ENCODE measurements around the gene ANKRD12.
"Not testable (repeated sequence)": the region's sequence is repeated elsewhere in the genome, so short reads cannot be mapped to it uniquely, and the experiment has no call there.

ANKRD12 gene

DNA sequence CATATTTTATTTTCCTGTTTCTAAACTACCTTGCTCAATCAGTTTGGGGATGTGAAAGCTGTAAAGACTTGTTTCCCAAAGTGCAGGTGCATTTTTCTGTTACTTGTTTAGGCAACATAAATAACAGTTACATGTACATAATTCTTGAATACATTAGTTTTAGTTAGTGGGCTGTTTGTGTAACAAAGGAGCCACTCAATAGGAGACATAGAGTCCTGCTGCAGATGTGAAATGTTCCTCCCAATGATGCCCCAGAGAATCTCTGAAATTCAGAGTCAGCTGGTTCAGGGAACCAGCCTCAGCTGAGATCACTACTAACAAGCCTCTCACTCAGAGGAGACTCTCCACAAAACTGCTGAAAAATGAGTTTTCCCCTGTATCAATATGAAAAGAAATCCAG is 106.4 kb downstream of the ANKRD12 start:
- no peak overlapping the region for H3K27ac ChIP-seq

GRCh38 chr18:9244376-9244775 is 107.8 kb downstream of the ANKRD12 start:
- TF ChIP-seq CTCF (conservative IDR thresholded peaks at IDR 0.05): no peak
- no peak overlapping the region for H3K27ac ChIP-seq

More for the DNA sequence above, 106.4 kb downstream of the ANKRD12 start:
- no peak for TF ChIP-seq CTCF (conservative IDR thresholded peaks at IDR 0.05)

DNA sequence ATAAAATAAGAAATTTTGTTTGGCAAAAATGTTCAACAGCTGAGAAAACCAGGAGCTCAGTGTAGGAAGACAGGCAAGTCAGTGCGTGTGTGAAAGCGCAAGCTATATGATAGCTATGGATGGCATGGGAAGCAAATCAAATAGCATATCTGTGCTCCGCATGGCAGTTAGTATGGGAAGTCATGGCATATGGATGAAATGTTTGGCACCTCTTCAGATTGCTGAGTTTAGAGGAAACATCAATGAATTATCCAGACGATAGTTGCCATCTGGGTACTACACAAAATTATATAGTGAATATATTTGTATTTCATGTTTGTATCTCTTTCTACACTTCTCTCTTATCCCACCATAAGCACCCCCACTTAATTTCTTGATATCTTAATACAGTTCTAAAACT is 112.1 kb downstream of the ANKRD12 start:
- no peak overlapping the region for H3K27ac ChIP-seq
- TF ChIP-seq CTCF (conservative IDR thresholded peaks at IDR 0.05): no peak

GRCh38 chr18:9249254-9249653 is 112.7 kb downstream of the ANKRD12 start:
- no peak overlapping the region for H3K27ac ChIP-seq
- no peak for TF ChIP-seq CTCF (conservative IDR thresholded peaks at IDR 0.05)

DNA sequence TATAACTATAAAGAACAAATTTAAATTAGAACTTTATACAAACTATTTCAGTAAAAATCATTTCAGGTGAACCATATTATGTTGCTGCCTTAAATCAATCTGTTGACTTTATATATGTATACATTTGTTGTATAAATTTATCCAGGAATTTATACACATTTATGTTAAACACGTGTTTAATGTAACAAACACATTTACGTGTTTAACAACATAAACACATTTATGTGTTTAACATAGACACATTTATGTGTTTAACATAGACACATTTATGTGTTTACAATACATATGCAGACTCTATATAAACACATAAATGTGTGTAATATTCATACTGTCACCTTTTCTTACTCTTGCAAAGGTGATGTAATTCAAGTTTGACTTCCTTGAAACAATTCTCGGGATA is 122.6 kb downstream of the ANKRD12 start:
- TF ChIP-seq CTCF (conservative IDR thresholded peaks at IDR 0.05): no peak
- H3K27ac ChIP-seq: peak overlapping the region; percentile 92; the same call in 1 of the 2 replicates

DNA sequence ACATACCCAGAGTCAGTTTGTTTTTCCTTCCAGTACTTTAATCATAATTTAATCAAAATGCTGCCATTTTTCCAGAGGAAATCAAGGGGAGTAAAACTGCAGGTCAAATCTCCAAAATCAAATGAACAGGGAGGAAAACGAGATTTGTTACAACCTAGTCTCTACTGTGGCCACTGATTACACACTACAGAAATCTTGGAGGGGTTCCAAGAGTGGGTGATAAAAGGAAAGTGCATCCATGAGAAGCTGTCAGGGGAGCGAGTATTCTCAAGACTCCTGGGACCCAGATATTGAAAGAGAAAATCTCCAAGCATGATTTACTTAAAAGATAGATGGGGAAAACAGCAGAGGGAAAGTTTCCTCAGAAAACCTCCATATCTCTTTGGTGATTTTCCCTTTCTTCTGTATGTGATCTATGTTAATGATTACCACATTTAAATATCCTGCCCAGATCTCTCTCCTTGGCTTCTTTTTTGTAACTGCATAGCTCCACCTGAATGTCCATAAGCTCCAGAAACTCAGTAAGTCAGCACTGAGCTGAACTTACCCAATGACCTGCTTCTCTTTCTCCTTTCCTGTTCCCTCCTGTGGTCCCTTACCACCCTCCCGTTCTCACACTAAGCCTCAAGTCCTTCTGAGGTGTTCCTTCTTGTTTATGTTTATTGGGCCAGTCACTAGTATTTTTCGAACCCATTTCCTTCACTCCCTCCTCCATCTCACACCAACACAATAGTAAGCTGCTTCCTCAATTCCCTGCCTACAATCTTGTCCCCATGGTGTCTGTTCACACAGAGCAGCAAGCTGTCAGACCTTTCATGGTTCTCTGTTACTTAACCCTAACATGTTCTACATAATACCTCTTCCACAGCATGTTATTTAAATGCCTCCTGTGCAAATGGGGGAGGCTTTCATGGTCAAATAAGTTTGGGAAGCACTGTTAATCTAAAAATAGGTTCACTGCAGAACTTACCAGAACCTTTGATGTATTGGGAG is 124.1 kb downstream of the ANKRD12 start:
- TF ChIP-seq CTCF (conservative IDR thresholded peaks at IDR 0.05): no peak
- peak overlapping the region; percentile 92 for H3K27ac ChIP-seq

DNA sequence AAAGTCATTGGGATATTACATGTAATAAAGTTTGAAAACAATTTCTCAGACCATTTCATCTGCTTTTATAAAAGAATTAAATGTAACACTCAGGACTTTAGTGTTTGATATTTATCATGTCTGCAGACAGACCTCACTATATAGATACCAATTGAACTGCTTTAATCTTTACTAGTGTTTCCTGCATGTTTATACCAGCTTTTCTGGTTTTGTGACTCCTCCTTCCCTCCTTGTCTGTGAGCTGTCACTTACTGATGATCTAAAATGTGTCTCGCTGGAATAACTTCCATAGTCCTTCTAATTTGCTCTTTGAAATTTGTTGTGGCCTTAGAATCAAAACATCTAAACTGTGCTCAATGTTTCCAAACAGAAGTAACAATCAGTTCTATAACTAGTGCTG is 126.7 kb downstream of the ANKRD12 start:
- H3K27ac ChIP-seq: peak overlapping the region; percentile 92
- TF ChIP-seq CTCF (conservative IDR thresholded peaks at IDR 0.05): no peak

DNA sequence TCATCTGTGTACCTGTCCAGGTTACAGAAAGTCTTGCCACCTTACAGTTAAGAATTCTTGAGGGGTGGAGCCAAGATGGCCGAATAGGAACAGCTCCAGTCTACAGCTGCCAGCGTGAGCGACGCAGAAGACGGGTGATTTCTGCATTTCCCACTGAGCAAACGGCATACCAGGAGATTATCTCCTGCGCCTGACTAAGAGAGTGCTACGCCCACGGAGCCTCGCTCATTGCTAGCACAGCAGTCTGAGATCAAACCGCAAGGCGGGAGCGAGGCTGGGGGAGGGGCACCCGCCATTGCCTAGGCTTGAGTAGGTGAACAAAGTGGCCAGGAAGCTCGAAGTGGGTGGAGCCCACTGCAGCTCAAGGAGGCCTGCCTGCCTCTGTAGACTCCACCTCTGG is 128.2 kb downstream of the ANKRD12 start:
- H3K27ac ChIP-seq: not testable (repeated sequence)

All from VCaP (cell line).